Gastrocnemius medialis (tissue), 4 donors: ENCODE measurements around the gene HEATR5A.

Source experiments
- CTCF ChIP-seq, 5 experiments: fragments of 450-650 bp in 3 of 5; fragments of 200-600 bp in 2 of 5; sonication (generic) in 2 of 5; IDR thresholded peaks in 4 of 5; conservative IDR thresholded peaks in 1 of 5; 1 replicate in 4 of 5; 2 replicates in 1 of 5; pipeline ENCODE4 v1.5.1; 2016 to 2019; ENCODE audit warnings: antibody characterized with exemption in 5 of 5, mild to moderate bottlenecking in 3 of 5, moderate library complexity in 3 of 5
- POLR2A ChIP-seq, 2 donors: fragments of 450-650 bp; IDR thresholded peaks; one replicate each; pipeline ENCODE4 v1.6.1; 2017; ENCODE audit warnings: antibody characterized with exemption in 2 of 2, mild to moderate bottlenecking in 2 of 2, moderate library complexity in 2 of 2

GRCh38 chr14:31271648-31272047 is 148.7 kb downstream of the HEATR5A start:
- TF ChIP-seq CTCF (IDR thresholded peaks at IDR 0.05 in 4 of 5, conservative IDR thresholded peaks at IDR 0.05 in 1 of 5) = no peak
- no peak for TF ChIP-seq POLR2A (IDR thresholded peaks at IDR 0.05)
